HEK293T (cell line): ENCODE measurements around the gene EIF4G3.
"Not testable (repeated sequence)": the region's sequence is repeated elsewhere in the genome, so short reads cannot be mapped to it uniquely, and the experiment has no call there.

ENCODE experiments used
- CTCF ChIA-PET: fragments of 350-600 bp; formaldehyde crosslinking; extraction: SDS; loops from one replicate; lab custom pipeline; 2021; ENCODE audit warnings: antibody characterized with exemption, inconsistent platforms; lab: Yijun Ruan, JAX
- POLR2A ChIA-PET: fragments of 350-600 bp; formaldehyde crosslinking; extraction: SDS; loops from one replicate; lab custom pipeline; 2020; ENCODE audit warnings: antibody characterized with exemption, inconsistent platforms; lab: Yijun Ruan, JAX
- DNase-seq: peaks from one replicate; pipeline ENCODE4 v3.0.0; 2012; ENCODE audit warnings: mixed read lengths; ENCODE audit errors: extremely low spot score
- ARNT ChIP-seq: fragments of 450-650 bp; IDR thresholded peaks from 2 replicates; pipeline ENCODE4 v1.6.1; 2017; ENCODE audit warnings: mild to moderate bottlenecking
- BHLHE40 ChIP-seq: fragments of 450-650 bp; IDR thresholded peaks from 2 replicates; pipeline ENCODE4 v1.6.1; 2016; ENCODE audit warnings: mild to moderate bottlenecking, moderate library complexity, borderline replicate concordance
- CTBP1 ChIP-seq: fragments of 450-650 bp; IDR thresholded peaks from 2 replicates; pipeline ENCODE4 v1.6.1; 2016; ENCODE audit warnings: borderline replicate concordance
- ELF4 ChIP-seq: fragments of 450-650 bp; IDR thresholded peaks from 2 replicates; pipeline ENCODE4 v1.6.1; 2017; ENCODE audit warnings: antibody characterized with exemption
- FOXA1 ChIP-seq: fragments of 450-650 bp; IDR thresholded peaks from 2 replicates; pipeline ENCODE4 v1.6.1; 2016; ENCODE audit warnings: mild to moderate bottlenecking
- FOXK2 ChIP-seq: fragments of 450-650 bp; IDR thresholded peaks from 2 replicates; pipeline ENCODE4 v1.6.1; 2016; ENCODE audit warnings: mild to moderate bottlenecking
- FOXM1 ChIP-seq: fragments of 450-650 bp; IDR thresholded peaks from 2 replicates; pipeline ENCODE4 v1.6.1; 2017; ENCODE audit warnings: mild to moderate bottlenecking, borderline replicate concordance
- HDGF ChIP-seq: fragments of 450-650 bp; IDR thresholded peaks from 2 replicates; pipeline ENCODE4 v1.6.1; 2017; ENCODE audit warnings: antibody characterized with exemption, borderline replicate concordance
- L3MBTL2 ChIP-seq: fragments of 450-650 bp; conservative IDR thresholded peaks from 2 replicates; pipeline ENCODE4 v1.6.1; 2016; ENCODE audit warnings: mild to moderate bottlenecking
- LEF1 ChIP-seq: fragments of 450-650 bp; IDR thresholded peaks from 2 replicates; pipeline ENCODE4 v1.6.1; 2017; ENCODE audit warnings: mild to moderate bottlenecking, borderline replicate concordance
- NFRKB ChIP-seq: fragments of 450-650 bp; IDR thresholded peaks from 2 replicates; pipeline ENCODE4 v1.6.1; 2016; ENCODE audit warnings: mild to moderate bottlenecking, moderate library complexity
- SP1 ChIP-seq: fragments of 450-650 bp; IDR thresholded peaks from 2 replicates; pipeline ENCODE4 v1.6.1; 2017
- SUZ12 ChIP-seq: fragments of 450-650 bp; IDR thresholded peaks from 2 replicates; pipeline ENCODE4 v1.6.1; 2016; ENCODE audit warnings: mild to moderate bottlenecking
- TARDBP ChIP-seq: fragments of 450-650 bp; IDR thresholded peaks from 2 replicates; pipeline ENCODE4 v1.6.1; 2016
- ZNF384 ChIP-seq: fragments of 450-650 bp; IDR thresholded peaks from 2 replicates; pipeline ENCODE4 v1.6.1; 2016
- TF ChIP-seq, protein P1 (sequence below): fragments of 450-650 bp; IDR thresholded peaks from 2 replicates; pipeline ENCODE4 v1.6.1; 2016

The EIF4G3 gene

DNA sequence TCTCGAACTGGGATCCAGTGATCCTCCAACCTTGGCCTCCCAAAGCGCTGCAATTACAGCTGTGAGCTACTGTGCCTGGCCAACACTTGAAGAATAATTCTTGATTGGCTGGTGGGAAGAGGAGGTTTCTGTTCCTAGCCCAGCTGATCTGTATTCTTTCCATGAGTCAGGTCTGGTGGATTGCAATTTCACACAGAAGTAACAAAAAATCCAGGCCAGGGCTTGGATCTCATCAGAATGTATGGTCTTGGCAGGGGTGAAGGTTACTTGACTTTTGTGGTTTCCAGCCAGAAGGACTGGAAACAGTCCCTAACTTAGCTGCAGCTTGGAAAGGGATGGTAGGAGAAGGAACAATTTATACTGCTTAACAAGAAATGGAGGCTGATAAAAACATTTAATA, 384.5 kb downstream of the EIF4G3 start:
- POLR2A ChIA-PET: no interaction called here
- CTCF ChIA-PET: interaction anchor here (1.7 kb wide), 1 partner anchor 96 kb away, joined by 4 read pairs; no protein-coding TSS in a partner anchor
- TF ChIP-seq FOXA1 (no peak), TARDBP (no peak), FOXK2 (no peak), FOXM1 (no peak), SP1 (no peak), ZNF384 (no peak), L3MBTL2 (no peak), ARNT (no peak), NFRKB (no peak), CTBP1 (no peak), HDGF (no peak), ELF4 (no peak), SUZ12 (no peak), BHLHE40 (no peak), LEF1 (no peak)
- TF ChIP-seq, protein P1, sequence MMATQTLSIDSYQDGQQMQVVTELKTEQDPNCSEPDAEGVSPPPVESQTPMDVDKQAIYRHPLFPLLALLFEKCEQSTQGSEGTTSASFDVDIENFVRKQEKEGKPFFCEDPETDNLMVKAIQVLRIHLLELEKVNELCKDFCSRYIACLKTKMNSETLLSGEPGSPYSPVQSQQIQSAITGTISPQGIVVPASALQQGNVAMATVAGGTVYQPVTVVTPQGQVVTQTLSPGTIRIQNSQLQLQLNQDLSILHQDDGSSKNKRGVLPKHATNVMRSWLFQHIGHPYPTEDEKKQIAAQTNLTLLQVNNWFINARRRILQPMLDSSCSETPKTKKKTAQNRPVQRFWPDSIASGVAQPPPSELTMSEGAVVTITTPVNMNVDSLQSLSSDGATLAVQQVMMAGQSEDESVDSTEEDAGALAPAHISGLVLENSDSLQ: no peak
- no peak for DNase-seq

DNA sequence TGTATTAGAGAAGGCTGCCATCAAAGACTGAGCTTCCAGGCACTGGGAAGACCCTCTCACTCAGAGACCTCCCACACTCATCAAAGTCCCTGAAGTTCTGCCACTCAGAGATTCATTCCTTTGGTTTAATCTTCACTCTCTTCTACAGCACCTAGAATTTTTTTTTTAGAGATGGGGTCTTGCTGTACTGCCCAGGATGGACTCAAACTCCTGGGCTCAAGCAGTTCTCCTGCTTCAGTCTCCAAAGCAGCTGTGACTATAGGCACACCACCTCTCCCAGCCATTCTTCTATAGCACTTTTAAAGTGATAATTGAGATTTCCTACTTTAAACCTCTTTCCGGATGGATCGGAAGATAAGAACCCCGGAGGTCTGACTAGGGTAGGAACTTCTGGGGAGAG, 385.9 kb downstream of the EIF4G3 start:
- ChIA-PET POLR2A (no interaction called here), CTCF (interaction anchor here (0.6 to 1.7 kb wide), 2 partner anchors 77 to 94 kb away, joined by 4 to 5 read pairs; no protein-coding TSS in a partner anchor)
- DNase-seq: no peak
- TF ChIP-seq, protein P1: no peak
- no peak for TF ChIP-seq NFRKB
- TF ChIP-seq FOXA1: no peak
- TF ChIP-seq SP1: no peak
- no peak for TF ChIP-seq ELF4
- no peak for TF ChIP-seq BHLHE40
- no peak for TF ChIP-seq CTBP1
- no peak for TF ChIP-seq SUZ12
- no peak for TF ChIP-seq L3MBTL2

DNA sequence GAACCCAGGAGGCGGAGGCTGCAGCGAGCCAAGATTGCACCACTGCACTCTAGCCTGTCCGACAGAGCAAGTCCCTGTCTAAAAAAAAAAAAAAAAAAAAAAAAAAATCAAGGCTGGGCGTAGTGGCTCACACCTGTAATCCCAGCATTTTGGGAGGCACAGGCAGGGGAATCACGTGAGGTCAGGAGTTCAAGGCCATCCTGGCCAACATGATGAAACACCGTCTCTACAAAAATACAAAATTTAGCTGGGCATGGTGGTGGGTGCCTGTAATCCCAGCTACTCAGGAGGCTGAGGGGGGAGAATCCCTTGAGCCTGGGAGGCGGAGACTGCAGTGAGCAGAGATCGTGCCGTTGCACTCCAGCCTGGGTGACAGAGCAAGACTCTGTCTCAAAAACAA, 387.1 kb downstream of the EIF4G3 start:
- TF ChIP-seq ZNF384: peak; percentile 46; the same call in 1 of the 2 replicates

DNA sequence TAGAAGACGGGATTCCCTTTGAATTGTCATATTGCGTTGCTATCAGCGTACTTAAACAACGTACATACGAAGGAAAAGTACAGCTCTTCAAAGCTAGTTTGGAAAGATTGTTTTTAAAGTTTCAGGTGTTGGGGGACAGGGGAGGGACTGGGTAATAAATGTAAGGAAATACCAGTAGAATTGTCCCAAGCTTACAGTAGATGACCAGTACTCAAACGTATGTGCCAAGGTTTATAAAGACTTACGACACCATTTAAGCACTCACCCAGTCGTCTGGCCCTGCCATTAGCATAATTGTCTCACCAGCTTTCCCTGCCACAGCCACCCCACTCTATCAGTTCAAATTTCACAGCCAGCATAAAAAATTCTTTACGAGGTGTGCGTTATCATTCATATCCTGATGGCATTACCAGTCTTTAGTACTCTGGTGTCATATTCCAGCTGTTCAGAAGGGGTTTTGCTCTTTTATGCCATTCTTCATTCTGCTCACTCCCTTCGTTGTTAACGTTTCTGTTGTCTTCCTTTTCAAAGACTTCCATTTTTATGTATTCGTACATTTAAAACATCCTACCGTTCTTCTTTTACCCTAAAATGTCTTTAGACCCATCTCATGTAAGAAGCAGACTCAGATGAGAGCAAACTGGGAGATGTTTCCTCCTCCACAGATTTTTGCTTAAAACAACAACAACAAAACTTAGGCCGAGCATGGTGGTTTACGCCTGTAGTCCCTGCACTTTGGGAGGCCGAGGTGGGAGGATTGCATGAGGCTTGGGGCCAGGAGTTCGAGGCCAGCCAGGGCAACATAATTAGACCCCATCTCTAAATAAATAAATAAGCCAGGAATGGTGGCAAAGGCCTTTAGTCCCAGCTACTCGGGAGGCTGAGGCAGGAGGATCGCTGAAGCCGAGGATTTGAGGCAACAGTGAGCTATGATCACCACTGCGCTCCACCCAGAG, 388.6 kb downstream of the EIF4G3 start:
- no peak for TF ChIP-seq SUZ12
- TF ChIP-seq, protein P1: peak; percentile 62
- no peak for TF ChIP-seq ZNF384
- peak; percentile 38 for TF ChIP-seq CTBP1
- no peak for TF ChIP-seq ARNT
- ChIA-PET CTCF (interaction anchor here (0.6 kb wide), 1 partner anchor 570 kb away, joined by 7 read pairs; no protein-coding TSS in a partner anchor), POLR2A (interaction anchor here (0.7 to 2.5 kb wide), 11 partner anchors 9 to 593 kb away, joined by 3 to 18 read pairs (median 4); partner anchors contain the start of gene KIF17)
- DNase-seq: peak; percentile 28

More for the DNA sequence above, 387.1 kb downstream of the EIF4G3 start:
- DNase-seq, POLR2A ChIA-PET, CTCF ChIA-PET: not testable (repeated sequence)

DNA sequence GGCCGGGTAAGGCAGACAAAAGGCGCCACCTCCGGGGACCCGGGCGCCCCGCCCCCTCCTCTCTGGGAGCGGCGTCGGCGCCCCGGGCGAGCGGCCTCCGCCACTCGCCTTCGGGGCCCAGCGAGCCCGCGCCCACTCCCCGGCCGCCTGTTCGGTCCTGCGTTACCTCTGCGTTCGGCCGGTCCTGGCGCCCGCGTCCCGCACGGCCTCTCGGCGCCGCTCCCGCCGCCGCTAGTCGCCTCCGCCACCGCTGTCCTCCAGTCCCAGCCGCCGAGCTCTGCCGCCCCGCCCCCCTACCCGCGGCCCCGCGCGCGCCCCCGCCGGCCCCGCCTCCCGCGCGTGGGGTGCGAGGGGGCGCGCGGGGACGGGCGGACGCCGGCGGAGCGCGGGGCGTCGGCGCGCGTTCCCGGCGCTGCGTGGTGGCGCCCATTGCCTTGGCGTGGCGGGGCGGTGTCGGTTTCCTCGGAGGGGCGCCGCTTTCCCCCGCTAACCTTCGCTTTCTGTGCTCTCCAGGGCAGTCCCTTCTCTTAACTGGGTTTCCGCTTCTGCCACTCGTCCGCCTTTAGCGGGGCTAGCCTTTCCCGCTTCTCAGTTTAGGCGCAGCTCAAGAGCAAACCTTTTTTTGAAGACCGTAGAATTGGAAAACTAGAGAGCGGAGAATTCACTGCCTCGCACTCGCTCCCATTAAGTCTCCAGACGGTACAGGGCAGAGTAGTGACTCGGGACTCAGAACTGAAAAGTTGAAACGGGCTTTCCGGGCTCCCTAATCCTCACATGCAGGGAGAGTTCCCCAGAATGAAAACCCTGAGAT, 389.5 kb downstream of the EIF4G3 start, which contains the start of gene HP1BP3:
HP1BP3 (minus strand) TSS at position 279 of the 811 bp plus-strand sequence. CDS start 6,867 bp downstream, outside the sequence.
- DNase-seq: peak; percentile 68
- no peak for TF ChIP-seq CTBP1
- TF ChIP-seq FOXM1: peak; percentile 3; the same call in 1 of the 2 replicates
- TF ChIP-seq L3MBTL2: peak; percentile 68
- ChIA-PET CTCF (no interaction called here), POLR2A (interaction anchor here (0.6 to 2.5 kb wide), 50 partner anchors 10 to 873 kb away, joined by 3 to 18 read pairs (median 3); partner anchors contain the start of genes DDOST, KIF17 and PINK1)
